Astrocyte (in vitro differentiated cells and primary cell): Measurements from ENCODE around the gene ANOS1.
"Not testable (repeated sequence)": the region's sequence is repeated elsewhere in the genome, so short reads cannot be mapped to it uniquely, and the experiment has no call there.

Experiments
- CTCF ChIP-seq: IDR thresholded peaks from 2 replicates; pipeline ENCODE4 v1.5.1; 2011; ENCODE audit warnings: low read depth, mild to moderate bottlenecking, inconsistent platforms, low read length, moderate library complexity; ENCODE audit not compliant: insufficient read depth
- EZH2 ChIP-seq: IDR thresholded peaks from 2 replicates; pipeline ENCODE4 v1.6.1; 2012; ENCODE audit warnings: mild to moderate bottlenecking, low read length, inconsistent platforms; ENCODE audit not compliant: insufficient read depth

- TF ChIP-seq EZH2, CTCF: not testable (repeated sequence)
These were observed 229.8 kb downstream of the ANOS1 start for GRCh38 chrX:8502101-8502500.
